Measurements from ENCODE around the gene IFNLR1. TPM values are rescaled to one million over a fixed set of nuclear protein-coding genes. Genes with fewer than 3 reads are reported as not detected.
A peak's percentile ranks its signal among the peaks of the same experiment; 100 is the strongest.

IFNLR1 gene
- total RNA-seq, 1 experiment from 2014 or later: 17.7 TPM

- no peak overlapping the region for H3K9ac ChIP-seq (ENCODE audit: low read length)
- H3K9me2 ChIP-seq (replicated peaks; ENCODE audit: insufficient read depth, low read length): no peaks in the 10 kb centered on the region
- no peaks in the 10 kb centered on the region for H3K36me3 ChIP-seq (ENCODE audit: insufficient read depth, low read length)
- H3K27ac ChIP-seq (ENCODE audit: low read length): no peak overlapping the region
- peaks cover 16% of the 10 kb centered on the region for H3K4me1 ChIP-seq (ENCODE audit: low read length)
- H3K4me3 ChIP-seq (ENCODE audit: low read length): no peak overlapping the region
- H3K9me3 ChIP-seq (ENCODE audit: low read length): no peaks in the 10 kb centered on the region
- H2AFZ ChIP-seq (ENCODE audit: low read length): no peak overlapping the region
- H3K27me3 ChIP-seq (ENCODE audit: low read length): no peaks in the 10 kb centered on the region
- no peaks in the 10 kb centered on the region for H4K20me1 ChIP-seq (ENCODE audit: insufficient read depth, low read depth, low read length)
- no peaks in the 10 kb centered on the region for H3K79me2 ChIP-seq (ENCODE audit: low read length)
- H3K4me2 ChIP-seq (ENCODE audit: low read depth, low read length, poor library complexity, severe bottlenecking): no peak overlapping the region
- no peak for DNase-seq
Observed at GRCh38 chr1:24156542-24157260, 30.4 kb downstream of the IFNLR1 start.

GRCh38 chr1:24155011-24155782 is 31.9 kb downstream of the IFNLR1 start:
- Histone ChIP-seq H3K4me2 (ENCODE audit: low read depth, low read length, poor library complexity, severe bottlenecking) (no peak overlapping the region), H3K9ac (ENCODE audit: low read length) (no peak overlapping the region), H3K27me3 (ENCODE audit: low read length) (no peaks in the 10 kb centered on the region), H4K20me1 (ENCODE audit: insufficient read depth, low read depth, low read length) (no peaks in the 10 kb centered on the region), H2AFZ (ENCODE audit: low read length) (no peak overlapping the region), H3K4me1 (ENCODE audit: low read length) (peaks cover 31% of the 10 kb centered on the region), H3K9me3 (ENCODE audit: low read length) (no peaks in the 10 kb centered on the region), H3K79me2 (ENCODE audit: low read length) (no peaks in the 10 kb centered on the region), H3K36me3 (ENCODE audit: insufficient read depth, low read length) (no peaks in the 10 kb centered on the region), H3K9me2 (replicated peaks; ENCODE audit: insufficient read depth, low read length) (no peaks in the 10 kb centered on the region), H3K4me3 (ENCODE audit: low read length) (no peak overlapping the region), H3K27ac (ENCODE audit: low read length) (no peak overlapping the region)
- DNase-seq: peak; percentile 48

- H3K9me3 ChIP-seq (ENCODE audit: low read length): no peaks in the 10 kb centered on the region
- H2AFZ ChIP-seq (ENCODE audit: low read length): no peak overlapping the region
- no peak overlapping the region for H3K4me3 ChIP-seq (ENCODE audit: low read length)
- no peaks in the 10 kb centered on the region for H3K79me2 ChIP-seq (ENCODE audit: low read length)
- no peak overlapping the region for H3K4me2 ChIP-seq (ENCODE audit: low read depth, low read length, poor library complexity, severe bottlenecking)
- H3K36me3 ChIP-seq (ENCODE audit: insufficient read depth, low read length): no peaks in the 10 kb centered on the region
- no peaks in the 10 kb centered on the region for H3K27me3 ChIP-seq (ENCODE audit: low read length)
- no peak overlapping the region for H3K27ac ChIP-seq (ENCODE audit: low read length)
- no peak for DNase-seq
- no peak overlapping the region for H3K9ac ChIP-seq (ENCODE audit: low read length)
- no peaks in the 10 kb centered on the region for H4K20me1 ChIP-seq (ENCODE audit: insufficient read depth, low read depth, low read length)
- no peaks in the 10 kb centered on the region for H3K9me2 ChIP-seq (replicated peaks; ENCODE audit: insufficient read depth, low read length)
- H3K4me1 ChIP-seq (ENCODE audit: low read length): peaks cover 34% of the 10 kb centered on the region
Observed at GRCh38 chr1:24154215-24154614, 32.9 kb downstream of the IFNLR1 start.

GRCh38 chr1:24152631-24153494 is 34.2 kb downstream of the IFNLR1 start:
- H3K4me1 ChIP-seq (ENCODE audit: low read length): peaks cover 34% of the 10 kb centered on the region
- no peak overlapping the region for H3K9ac ChIP-seq (ENCODE audit: low read length)
- no peaks in the 10 kb centered on the region for H3K79me2 ChIP-seq (ENCODE audit: low read length)
- no peaks in the 10 kb centered on the region for H3K9me2 ChIP-seq (replicated peaks; ENCODE audit: insufficient read depth, low read length)
- H3K9me3 ChIP-seq (ENCODE audit: low read length): no peaks in the 10 kb centered on the region
- H2AFZ ChIP-seq (ENCODE audit: low read length): no peak overlapping the region
- H3K4me3 ChIP-seq (ENCODE audit: low read length): no peak overlapping the region
- no peaks in the 10 kb centered on the region for H4K20me1 ChIP-seq (ENCODE audit: insufficient read depth, low read depth, low read length)
- no peaks in the 10 kb centered on the region for H3K27me3 ChIP-seq (ENCODE audit: low read length)
- H3K27ac ChIP-seq (ENCODE audit: low read length): peak overlapping the region; percentile 81
- peak overlapping the region; percentile 86 for H3K4me2 ChIP-seq (ENCODE audit: low read depth, low read length, poor library complexity, severe bottlenecking)
- no peaks in the 10 kb centered on the region for H3K36me3 ChIP-seq (ENCODE audit: insufficient read depth, low read length)
- peak; percentile 37 for DNase-seq

GRCh38 chr1:24151175-24151533 is 35.9 kb downstream of the IFNLR1 start:
- H3K4me3 ChIP-seq (ENCODE audit: low read length): peak overlapping the region; percentile 62
- H3K9me2 ChIP-seq (replicated peaks; ENCODE audit: insufficient read depth, low read length): no peaks in the 10 kb centered on the region
- H3K36me3 ChIP-seq (ENCODE audit: insufficient read depth, low read length): no peaks in the 10 kb centered on the region
- H4K20me1 ChIP-seq (ENCODE audit: insufficient read depth, low read depth, low read length): no peaks in the 10 kb centered on the region
- no peaks in the 10 kb centered on the region for H3K79me2 ChIP-seq (ENCODE audit: low read length)
- no peaks in the 10 kb centered on the region for H3K9me3 ChIP-seq (ENCODE audit: low read length)
- H3K4me1 ChIP-seq (ENCODE audit: low read length): peaks cover 34% of the 10 kb centered on the region
- DNase-seq: peak; percentile 83
- peak overlapping the region; percentile 86 for H3K4me2 ChIP-seq (ENCODE audit: low read depth, low read length, poor library complexity, severe bottlenecking)
- no peak overlapping the region for H2AFZ ChIP-seq (ENCODE audit: low read length)
- peak overlapping the region; percentile 56 for H3K9ac ChIP-seq (ENCODE audit: low read length)
- H3K27ac ChIP-seq (ENCODE audit: low read length): peak overlapping the region; percentile 81
- H3K27me3 ChIP-seq (ENCODE audit: low read length): no peaks in the 10 kb centered on the region

- H3K27ac ChIP-seq (ENCODE audit: low read length): peak overlapping the region; percentile 81
- H2AFZ ChIP-seq (ENCODE audit: low read length): peak overlapping the region; percentile 50; the same call in 1 of the 2 replicates
- H3K79me2 ChIP-seq (ENCODE audit: low read length): no peaks in the 10 kb centered on the region
- DNase-seq: peak; percentile 94
- H3K9me2 ChIP-seq (replicated peaks; ENCODE audit: insufficient read depth, low read length): no peaks in the 10 kb centered on the region
- peak overlapping the region; percentile 62 for H3K4me3 ChIP-seq (ENCODE audit: low read length)
- H3K9me3 ChIP-seq (ENCODE audit: low read length): no peaks in the 10 kb centered on the region
- H3K36me3 ChIP-seq (ENCODE audit: insufficient read depth, low read length): no peaks in the 10 kb centered on the region
- peak overlapping the region; percentile 56 for H3K9ac ChIP-seq (ENCODE audit: low read length)
- peaks cover 34% of the 10 kb centered on the region for H3K4me1 ChIP-seq (ENCODE audit: low read length)
- H4K20me1 ChIP-seq (ENCODE audit: insufficient read depth, low read depth, low read length): no peaks in the 10 kb centered on the region
- H3K27me3 ChIP-seq (ENCODE audit: low read length): no peaks in the 10 kb centered on the region
- H3K4me2 ChIP-seq (ENCODE audit: low read depth, low read length, poor library complexity, severe bottlenecking): peak overlapping the region; percentile 86
Observed at GRCh38 chr1:24150234-24151174, 36.6 kb downstream of the IFNLR1 start.

- no peaks in the 10 kb centered on the region for H3K79me2 ChIP-seq (ENCODE audit: low read length)
- DNase-seq: no peak
Observed at GRCh38 chr1:24149866-24150233, 37.2 kb downstream of the IFNLR1 start.

More at GRCh38 chr1:24149866-24150233, 37.2 kb downstream of the IFNLR1 start:
- Histone ChIP-seq H3K9me2 (replicated peaks; ENCODE audit: insufficient read depth, low read length) (no peaks in the 10 kb centered on the region), H3K27me3 (ENCODE audit: low read length) (no peaks in the 10 kb centered on the region), H3K36me3 (ENCODE audit: insufficient read depth, low read length) (no peaks in the 10 kb centered on the region), H3K4me2 (ENCODE audit: low read depth, low read length, poor library complexity, severe bottlenecking) (peak overlapping the region; percentile 86), H3K4me1 (ENCODE audit: low read length) (peaks cover 34% of the 10 kb centered on the region), H3K9me3 (ENCODE audit: low read length) (no peaks in the 10 kb centered on the region), H3K9ac (ENCODE audit: low read length) (no peak overlapping the region), H2AFZ (ENCODE audit: low read length) (no peak overlapping the region), H4K20me1 (ENCODE audit: insufficient read depth, low read depth, low read length) (no peaks in the 10 kb centered on the region), H3K27ac (ENCODE audit: low read length) (no peak overlapping the region), H3K4me3 (ENCODE audit: low read length) (no peak overlapping the region)
